HL-60/S4 treated with phorbol 12-myristate 13-acetate at 8.2 ng/mL for 4 days and 3 days (cell line): Measurements from ENCODE around the gene ANGPTL7.
"Not testable (repeated sequence)": the region's sequence is repeated elsewhere in the genome, so short reads cannot be mapped to it uniquely, and the experiment has no call there.

Experiments used
- in situ Hi-C: fragments of 300-500 bp; cut with MboI; formaldehyde crosslinking; loops from 2 replicates; pipeline ENCODE4 v1.15.0; 2022; ENCODE audit warnings: low sequenced_read_pairs

The ANGPTL7 gene

GRCh38 chr1:11188858-11189451 is at the start of gene ANGPTL7:
Gene ANGPTL7, plus strand, starts transcription at chr1:11189355. Its CDS starts 225 bp downstream, at chr1:11189580.
- in situ Hi-C loops: no loop called here

GRCh38 chr1:11142618-11143391 is 46.4 kb upstream of the ANGPTL7 start:
- in situ Hi-C loops: no loop called here

- in situ Hi-C loops: no loop called here
Measured at GRCh38 chr1:11143401-11143800, 45.8 kb upstream of the ANGPTL7 start.

GRCh38 chr1:11143907-11144306 is 45.2 kb upstream of the ANGPTL7 start:
- in situ Hi-C loops: no loop called here

GRCh38 chr1:11144570-11145256 is 44.4 kb upstream of the ANGPTL7 start:
- in situ Hi-C loops: no loop called here

GRCh38 chr1:11145741-11146140 is 43.4 kb upstream of the ANGPTL7 start:
- in situ Hi-C loops: no loop called here

GRCh38 chr1:11147197-11147770 is 41.9 kb upstream of the ANGPTL7 start:
- in situ Hi-C loops: no loop called here

GRCh38 chr1:11150326-11150725 is 38.8 kb upstream of the ANGPTL7 start:
- in situ Hi-C loops: no loop called here

- in situ Hi-C loops: no loop called here
Measured at GRCh38 chr1:11151114-11151513, 38.0 kb upstream of the ANGPTL7 start.

GRCh38 chr1:11151826-11152612 is 37.1 kb upstream of the ANGPTL7 start:
- in situ Hi-C loops: no loop called here

- in situ Hi-C loops: no loop called here
Measured at GRCh38 chr1:11152755-11153154, 36.4 kb upstream of the ANGPTL7 start.

- in situ Hi-C loops: no loop called here
Measured at GRCh38 chr1:11153184-11153583, 36.0 kb upstream of the ANGPTL7 start.

GRCh38 chr1:11156441-11156840 is 32.7 kb upstream of the ANGPTL7 start:
- in situ Hi-C loops: no loop called here

GRCh38 chr1:11156963-11157362 is 32.2 kb upstream of the ANGPTL7 start:
- in situ Hi-C loops: no loop called here

GRCh38 chr1:11157394-11157793 is 31.8 kb upstream of the ANGPTL7 start:
- in situ Hi-C loops: no loop called here

GRCh38 chr1:11157867-11158266 is 31.3 kb upstream of the ANGPTL7 start:
- in situ Hi-C loops: no loop called here

- in situ Hi-C loops: no loop called here
Measured at GRCh38 chr1:11158291-11158690, 30.9 kb upstream of the ANGPTL7 start.

- in situ Hi-C loops: no loop called here
Measured at GRCh38 chr1:11158720-11159321, 30.3 kb upstream of the ANGPTL7 start.

GRCh38 chr1:11162752-11163151 is 26.4 kb upstream of the ANGPTL7 start:
- in situ Hi-C loops: not testable (repeated sequence)

- in situ Hi-C loops: not testable (repeated sequence)
Measured at GRCh38 chr1:11166744-11167143, 22.4 kb upstream of the ANGPTL7 start.
